GM23338 (cell line): ENCODE data around the gene S100A14.
"Not testable (repeated sequence)": the region's sequence is repeated elsewhere in the genome, so short reads cannot be mapped to it uniquely, and the experiment has no call there.

Source experiments
- CTCF ChIP-seq, 2 experiments: fragments of 200-600 bp in 1 of 2; sonication (generic) in 1 of 2; conservative IDR thresholded peaks; 2 replicates each; pipeline versions ENCODE4 v1.5.1 to v1.6.1; 2016 to 2017; ENCODE audit warnings: antibody characterized with exemption in 2 of 2, low read depth in 2 of 2, mild to moderate bottlenecking in 2 of 2, moderate library complexity in 1 of 2
- ETS1 ChIP-seq: IDR thresholded peaks from 2 replicates; pipeline ENCODE4 v1.6.1; 2016; ENCODE audit warnings: antibody characterized with exemption
- EZH2 ChIP-seq: fragments of 200-600 bp; sonication (generic); IDR thresholded peaks from one replicate; pipeline ENCODE4 v1.8.0; 2017; ENCODE audit warnings: antibody characterized with exemption, mild to moderate bottlenecking, low read depth; ENCODE audit not compliant: unreplicated experiment
- EZH2phosphoT487 ChIP-seq: fragments of 200-600 bp; sonication (generic); IDR thresholded peaks from one replicate; pipeline ENCODE4 v1.8.1; 2018; ENCODE audit warnings: antibody characterized with exemption; ENCODE audit not compliant: unreplicated experiment
- JUNB ChIP-seq: IDR thresholded peaks from one replicate; pipeline ENCODE4 v1.6.1; 2016; ENCODE audit warnings: antibody characterized with exemption; ENCODE audit not compliant: unreplicated experiment
- NANOG ChIP-seq: IDR thresholded peaks from 2 replicates; pipeline ENCODE4 v1.6.1; 2016; ENCODE audit warnings: antibody characterized with exemption, borderline replicate concordance
- POLR2AphosphoS5 ChIP-seq: IDR thresholded peaks from 2 replicates; pipeline ENCODE4 v1.6.1; 2016; ENCODE audit warnings: antibody characterized with exemption, low read depth
- ZNF331 ChIP-seq: fragments of 250-450 bp; sonication (Bioruptor Pico); IDR thresholded peaks from 2 replicates; pipeline ENCODE4 v1.5.0; 2020; ENCODE audit warnings: low read depth, mild to moderate bottlenecking, moderate library complexity
- TF ChIP-seq, protein P1 (sequence below): IDR thresholded peaks from one replicate; pipeline ENCODE4 v1.6.1; 2018; ENCODE audit warnings: antibody characterized with exemption; ENCODE audit not compliant: unreplicated experiment

DNA sequence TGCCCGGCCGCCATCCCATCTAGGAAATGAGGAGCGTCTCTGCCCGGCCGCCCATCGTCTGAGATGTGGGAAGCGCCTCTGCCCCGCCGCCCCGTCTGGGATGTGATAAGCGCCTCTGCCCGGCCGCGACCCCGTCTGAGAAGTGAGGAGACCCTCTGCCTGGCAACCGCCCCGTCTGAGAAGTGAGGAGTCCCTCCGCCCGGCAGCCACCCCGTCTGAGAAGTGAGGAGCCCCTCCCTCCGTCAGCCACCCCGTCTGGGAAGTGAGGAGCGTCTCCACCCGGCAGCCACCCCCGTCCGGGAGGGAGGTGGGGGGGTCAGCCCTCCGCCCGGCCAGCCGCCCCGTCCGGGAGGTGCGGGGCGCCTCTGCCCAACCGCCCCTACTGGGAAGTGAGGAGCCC lies 33.3 kb downstream of the S100A14 start:
- TF ChIP-seq CTCF (conservative IDR thresholded peaks at IDR 0.05; ENCODE audit: low read depth in 2 of 2); POLR2AphosphoS5; NANOG; EZH2; ZNF331 (CRISPR knock-in tag); EZH2phosphoT487; JUNB; ETS1: not testable (repeated sequence)
- TF ChIP-seq, protein P1, sequence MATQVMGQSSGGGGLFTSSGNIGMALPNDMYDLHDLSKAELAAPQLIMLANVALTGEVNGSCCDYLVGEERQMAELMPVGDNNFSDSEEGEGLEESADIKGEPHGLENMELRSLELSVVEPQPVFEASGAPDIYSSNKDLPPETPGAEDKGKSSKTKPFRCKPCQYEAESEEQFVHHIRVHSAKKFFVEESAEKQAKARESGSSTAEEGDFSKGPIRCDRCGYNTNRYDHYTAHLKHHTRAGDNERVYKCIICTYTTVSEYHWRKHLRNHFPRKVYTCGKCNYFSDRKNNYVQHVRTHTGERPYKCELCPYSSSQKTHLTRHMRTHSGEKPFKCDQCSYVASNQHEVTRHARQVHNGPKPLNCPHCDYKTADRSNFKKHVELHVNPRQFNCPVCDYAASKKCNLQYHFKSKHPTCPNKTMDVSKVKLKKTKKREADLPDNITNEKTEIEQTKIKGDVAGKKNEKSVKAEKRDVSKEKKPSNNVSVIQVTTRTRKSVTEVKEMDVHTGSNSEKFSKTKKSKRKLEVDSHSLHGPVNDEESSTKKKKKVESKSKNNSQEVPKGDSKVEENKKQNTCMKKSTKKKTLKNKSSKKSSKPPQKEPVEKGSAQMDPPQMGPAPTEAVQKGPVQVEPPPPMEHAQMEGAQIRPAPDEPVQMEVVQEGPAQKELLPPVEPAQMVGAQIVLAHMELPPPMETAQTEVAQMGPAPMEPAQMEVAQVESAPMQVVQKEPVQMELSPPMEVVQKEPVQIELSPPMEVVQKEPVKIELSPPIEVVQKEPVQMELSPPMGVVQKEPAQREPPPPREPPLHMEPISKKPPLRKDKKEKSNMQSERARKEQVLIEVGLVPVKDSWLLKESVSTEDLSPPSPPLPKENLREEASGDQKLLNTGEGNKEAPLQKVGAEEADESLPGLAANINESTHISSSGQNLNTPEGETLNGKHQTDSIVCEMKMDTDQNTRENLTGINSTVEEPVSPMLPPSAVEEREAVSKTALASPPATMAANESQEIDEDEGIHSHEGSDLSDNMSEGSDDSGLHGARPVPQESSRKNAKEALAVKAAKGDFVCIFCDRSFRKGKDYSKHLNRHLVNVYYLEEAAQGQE: not testable (repeated sequence)
